Activated CD4-positive, alpha-beta T cell treated with anti-CD3 and anti-CD28 coated beads, Interleukin-2, amount 50 U/mL, for 1 hour (primary cell): Measurements from ENCODE around the gene CMSS1.
"Not testable (repeated sequence)": the region's sequence is repeated elsewhere in the genome, so short reads cannot be mapped to it uniquely, and the experiment has no call there.

Experiments
- DNase-seq: peaks from one replicate; pipeline ENCODE4 v3.0.0-alpha.2; 2020

Gene CMSS1

DNA sequence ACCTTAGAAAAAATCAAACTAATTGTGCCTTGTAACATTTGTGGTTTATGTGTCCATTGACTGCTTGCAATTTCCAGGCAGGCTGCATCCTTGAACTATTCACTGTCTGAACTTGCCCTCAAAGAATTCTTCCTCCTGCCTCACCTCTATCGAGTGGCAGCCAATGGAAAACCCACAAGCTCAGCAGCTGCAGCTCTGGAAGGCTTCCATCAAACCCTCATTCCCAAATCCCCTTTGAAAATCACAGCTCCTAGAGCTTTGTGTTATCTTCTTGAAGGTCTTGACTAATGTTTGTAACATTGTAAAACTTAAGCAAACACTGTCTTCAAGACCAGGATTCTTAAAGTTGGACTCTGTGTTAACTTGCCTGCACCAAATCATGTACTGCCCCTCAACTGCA, 215.5 kb downstream of the CMSS1 start:
- DNase-seq, result no peak

DNA sequence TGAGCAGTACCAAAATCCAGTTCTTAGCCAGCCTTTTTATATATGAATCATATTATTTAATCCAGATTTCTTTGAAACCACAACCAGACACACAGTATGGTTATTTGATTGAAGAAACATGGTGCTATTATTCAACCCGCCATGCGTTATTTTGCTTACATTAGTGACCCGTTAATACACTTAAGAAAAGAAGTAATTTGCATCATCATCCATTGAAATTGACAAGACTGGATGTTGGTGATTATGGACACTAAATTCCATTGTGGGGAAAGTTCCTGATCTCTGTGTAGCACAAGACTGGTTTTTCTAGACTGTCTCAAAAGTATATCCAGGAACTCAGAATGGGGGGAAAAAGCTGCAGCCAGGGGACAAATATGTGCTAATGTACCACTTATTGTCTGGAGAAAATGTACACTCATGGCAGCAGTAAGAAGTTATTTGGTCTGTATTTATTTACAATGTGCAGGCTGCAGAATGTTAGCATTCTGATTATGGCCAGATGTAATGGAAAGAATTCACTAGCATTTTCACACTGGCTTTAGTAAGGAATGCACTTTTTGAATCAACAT, 216.3 kb downstream of the CMSS1 start:
- DNase-seq, result no peak

DNA sequence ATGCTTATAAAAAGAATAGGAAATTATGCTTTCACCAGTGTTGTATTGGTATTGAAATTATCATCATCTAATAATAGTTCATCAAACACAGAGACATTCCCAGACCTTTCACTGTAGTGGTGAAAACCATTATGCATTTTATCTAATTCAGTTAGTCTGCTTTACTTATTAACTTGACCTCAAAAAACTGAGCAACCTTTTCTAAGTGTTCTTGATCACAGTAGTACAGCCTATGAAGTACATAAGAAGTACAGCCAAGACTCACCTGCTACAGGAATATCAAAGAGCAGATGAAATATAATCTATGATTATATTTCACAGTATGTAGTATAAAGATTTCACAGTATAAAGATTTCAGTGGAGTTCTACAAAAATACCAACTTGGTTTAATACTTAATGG, 221.4 kb downstream of the CMSS1 start:
- no peak for DNase-seq

DNA sequence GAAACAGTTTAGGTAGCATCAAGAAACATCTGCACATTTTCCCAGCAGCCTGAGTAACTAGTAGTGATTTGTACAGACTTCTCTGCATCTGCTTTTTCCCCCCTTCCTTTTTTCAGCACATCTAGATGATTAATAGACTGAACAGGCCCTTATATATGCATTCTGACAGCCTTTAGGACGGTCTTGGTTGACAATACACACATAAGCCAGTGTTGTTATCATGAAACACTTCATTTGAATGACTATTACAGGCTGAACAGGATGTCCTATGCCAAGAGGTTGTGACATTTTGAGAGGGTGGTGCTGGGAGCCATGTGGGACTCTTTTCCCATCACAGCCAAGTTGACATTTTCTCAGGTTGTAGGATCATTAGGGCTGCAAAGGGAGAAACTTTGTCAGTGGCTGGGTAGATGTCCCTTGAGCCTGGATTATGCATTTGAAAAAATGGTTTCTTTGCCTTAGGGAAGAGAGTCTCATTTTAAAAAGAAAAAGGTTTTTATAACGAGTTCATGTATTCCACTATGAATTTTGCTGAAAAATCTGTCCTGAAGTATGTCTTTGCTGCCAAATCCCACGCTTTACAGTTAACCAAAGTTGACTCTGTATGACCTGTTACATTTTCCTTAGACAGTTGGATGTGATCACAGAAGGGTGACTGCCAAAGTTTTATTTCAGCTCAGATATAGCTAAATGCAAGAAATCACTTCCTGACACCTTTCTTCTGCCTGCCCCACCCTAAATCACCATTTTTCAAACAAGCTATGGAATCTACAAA, 223.0 kb downstream of the CMSS1 start:
- DNase-seq, result no peak

DNA sequence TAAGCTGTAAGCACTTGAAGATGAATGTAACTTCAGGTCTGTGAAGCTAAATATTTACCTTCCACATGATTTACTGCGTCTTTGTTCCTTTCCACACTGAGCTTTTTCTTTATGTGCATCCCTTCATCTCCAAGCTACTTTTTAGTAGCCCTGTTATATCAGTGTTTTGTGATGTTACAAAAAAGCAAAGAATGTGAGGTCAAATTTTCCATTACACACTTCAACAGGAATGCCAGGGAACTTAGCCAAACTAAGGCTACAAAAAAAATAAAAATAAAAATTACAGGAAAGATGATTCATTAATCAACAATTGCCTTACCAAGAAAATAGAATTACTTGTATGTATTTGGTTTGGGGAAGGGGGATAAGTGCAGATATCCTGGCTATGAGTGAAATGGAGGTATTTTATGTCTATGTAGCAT, 223.7 kb downstream of the CMSS1 start:
- DNase-seq, result no peak

DNA sequence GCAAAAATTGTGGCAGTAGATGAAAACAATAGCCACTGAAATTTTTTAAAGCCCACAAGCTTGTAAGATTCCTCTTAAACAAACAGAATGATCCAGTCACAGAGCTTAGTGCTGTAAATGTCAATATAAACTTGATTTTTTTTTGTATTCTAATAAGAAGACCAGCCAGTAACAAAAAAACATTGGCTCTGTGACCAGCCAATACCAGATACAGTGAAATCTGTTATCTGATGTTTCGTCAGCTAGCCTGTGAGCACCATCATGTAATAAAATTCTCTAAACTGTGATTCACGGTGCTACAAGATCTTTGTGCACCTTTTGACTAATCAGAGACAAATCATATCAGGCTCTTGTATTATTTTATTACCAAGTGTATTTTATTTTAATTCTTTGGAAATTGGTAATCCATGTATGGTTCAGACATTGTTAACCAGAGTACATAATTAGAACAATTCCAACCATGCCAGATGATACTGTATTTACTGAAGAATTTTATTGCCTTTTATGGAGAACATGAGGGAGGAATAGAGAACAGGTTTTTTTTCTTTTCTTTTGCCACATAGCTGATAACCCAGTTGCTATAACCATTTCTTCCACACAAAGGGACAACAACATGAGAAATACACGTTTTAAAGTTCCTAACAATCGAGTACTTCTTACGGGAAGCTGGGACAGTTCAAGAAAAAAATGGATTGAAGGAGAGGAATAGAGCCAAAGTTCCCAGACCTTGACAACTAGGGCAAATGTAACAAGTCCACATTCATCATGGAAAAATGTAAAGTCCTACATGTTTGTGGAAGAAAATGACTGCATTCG, 224.7 kb downstream of the CMSS1 start:
- no peak for DNase-seq

DNA sequence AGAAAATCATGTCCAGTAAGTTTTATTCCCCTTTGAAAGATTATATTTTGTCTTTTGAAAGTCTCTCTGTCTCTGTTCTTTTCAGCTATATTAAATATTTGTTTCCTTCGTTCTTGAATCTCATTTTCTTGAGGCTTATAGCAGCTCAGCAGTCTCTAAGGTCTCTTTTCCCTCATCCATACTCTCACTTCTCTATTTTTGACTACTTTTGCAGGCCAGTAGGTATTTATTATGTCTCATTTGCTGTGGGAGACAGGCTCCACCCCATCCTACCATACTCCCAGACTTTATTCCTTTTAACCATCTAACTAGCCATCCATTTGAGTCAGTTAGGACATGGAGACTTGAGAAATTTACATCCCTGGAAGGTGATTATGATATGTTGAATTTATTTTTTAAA, 225.6 kb downstream of the CMSS1 start:
- no peak for DNase-seq

DNA sequence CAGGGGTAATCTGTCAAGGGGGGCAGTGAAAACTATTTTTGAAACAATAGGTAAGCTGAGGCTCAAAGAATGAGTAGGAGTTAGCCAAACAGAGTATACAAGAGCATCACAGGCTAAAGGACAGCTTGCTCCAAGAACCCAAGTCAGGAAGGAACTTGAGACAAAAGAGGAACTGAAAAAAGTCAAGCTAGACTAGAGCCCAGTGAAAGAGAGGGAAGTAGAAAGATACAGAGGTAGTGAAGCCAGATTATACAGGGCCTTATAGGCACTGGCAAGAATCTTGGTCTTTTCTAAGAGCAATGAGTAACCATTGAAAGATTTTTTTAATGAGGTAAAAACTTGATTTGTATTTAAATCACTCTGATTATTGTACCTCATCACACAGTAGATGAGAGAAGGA, 226.7 kb downstream of the CMSS1 start:
- no peak for DNase-seq

DNA sequence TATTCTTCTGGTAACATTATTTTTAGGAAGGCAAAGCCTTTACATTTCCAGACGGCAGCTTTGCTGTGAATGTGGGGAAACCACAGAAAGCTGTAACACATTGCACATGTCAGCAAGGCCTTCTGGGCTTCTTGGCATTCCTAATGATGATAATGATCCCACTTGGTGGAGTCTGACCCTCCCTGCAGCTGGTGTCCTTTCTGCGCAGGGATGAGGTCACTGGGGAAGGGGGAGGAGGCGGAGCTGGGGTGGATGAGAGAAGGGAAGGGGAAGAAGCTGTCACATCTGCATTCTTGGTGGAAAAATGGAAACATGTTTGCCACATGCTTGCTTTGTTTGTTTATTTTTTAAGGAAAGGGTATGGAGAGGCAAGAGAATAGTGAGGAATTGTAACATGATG, 228.0 kb downstream of the CMSS1 start:
- no peak for DNase-seq

DNA sequence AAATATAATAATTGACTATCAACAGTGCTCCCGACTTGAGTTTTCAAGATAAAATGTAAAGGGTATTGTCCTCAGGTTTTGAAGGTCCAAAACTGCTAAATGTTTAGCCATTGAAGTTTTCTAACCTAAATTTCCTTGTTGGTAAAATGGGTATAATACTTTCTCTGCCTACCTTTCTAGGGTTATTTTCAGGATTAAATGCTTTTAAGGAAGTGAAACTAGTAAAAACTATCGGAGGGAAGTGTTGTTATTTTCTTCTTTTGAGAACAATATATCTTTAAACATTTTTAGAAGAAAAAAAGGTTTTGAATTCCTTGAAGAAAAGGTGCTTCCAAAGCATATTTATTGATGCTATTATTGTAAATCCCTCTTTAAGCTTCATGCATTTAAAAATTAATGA, 229.3 kb downstream of the CMSS1 start:
- no peak for DNase-seq

DNA sequence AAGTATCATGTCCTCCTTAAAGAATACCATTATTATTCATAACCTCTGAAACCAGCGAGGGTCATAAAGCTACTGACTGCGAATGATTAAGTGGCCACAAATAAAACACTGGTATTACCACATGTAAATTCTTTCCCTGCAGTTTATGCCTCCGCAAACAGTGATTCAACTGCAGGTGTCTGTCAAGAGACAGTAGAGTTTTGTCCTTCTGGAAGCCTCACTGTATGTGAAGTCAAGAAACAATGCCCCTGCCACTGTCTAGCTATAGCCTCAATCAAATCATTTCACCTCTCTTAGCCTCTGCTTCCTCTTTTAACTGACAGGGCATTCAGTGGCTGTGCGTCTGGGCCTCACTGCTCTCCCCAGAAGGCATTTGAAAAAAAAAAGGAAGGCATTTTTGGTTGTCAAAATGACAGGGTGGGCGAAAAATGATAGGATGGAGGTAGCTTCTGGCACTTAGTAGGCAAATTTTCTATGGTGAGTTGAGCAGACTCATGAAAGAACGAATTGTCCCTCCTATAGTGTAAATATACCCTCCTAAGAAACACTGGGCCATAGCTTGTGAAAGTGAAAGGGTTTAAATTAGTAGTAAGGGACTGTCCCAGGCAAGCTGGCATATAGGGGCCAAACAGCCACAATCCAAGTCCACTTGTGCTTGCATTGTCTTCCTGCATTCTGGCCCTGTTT, 229.9 kb downstream of the CMSS1 start:
- no peak for DNase-seq

DNA sequence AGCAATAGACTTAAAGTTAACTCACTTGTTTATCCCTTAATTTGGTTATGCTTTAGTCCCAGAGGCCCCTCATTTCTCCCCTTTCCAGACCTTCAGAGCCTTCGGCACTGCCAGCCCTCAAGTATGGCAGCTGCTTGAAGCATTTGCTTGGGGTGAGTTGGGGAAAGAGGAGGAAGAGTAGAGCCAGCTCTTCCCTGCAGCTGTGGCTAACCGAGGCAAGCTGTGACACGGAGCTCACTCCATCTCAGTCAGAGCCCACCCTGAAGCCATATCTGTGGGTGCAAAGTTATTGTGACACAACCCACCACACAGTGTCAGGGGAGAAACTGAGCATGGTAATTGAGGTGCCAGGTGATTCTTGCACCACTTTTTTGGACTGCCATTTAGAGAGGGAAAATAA, 230.6 kb downstream of the CMSS1 start:
- DNase-seq, result no peak

DNA sequence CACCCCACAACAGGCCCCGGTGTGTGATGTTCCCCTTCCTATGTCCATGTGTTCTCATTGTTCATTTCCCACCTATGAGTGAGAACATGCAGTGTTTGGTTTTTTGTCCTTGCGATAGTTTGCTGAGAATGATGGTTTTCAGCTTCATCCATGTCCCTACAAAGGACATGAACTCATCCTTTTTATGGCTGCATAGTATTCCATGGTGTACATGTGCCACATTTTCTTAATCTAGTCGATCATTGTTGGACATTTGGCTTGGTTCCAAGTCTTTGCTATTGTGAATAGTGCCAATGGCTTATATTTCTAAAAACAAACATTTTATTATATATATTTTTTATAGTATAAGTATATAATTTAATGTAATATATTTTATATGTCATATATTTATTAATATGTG, 233.9 kb downstream of the CMSS1 start:
- not testable (repeated sequence) for DNase-seq

DNA sequence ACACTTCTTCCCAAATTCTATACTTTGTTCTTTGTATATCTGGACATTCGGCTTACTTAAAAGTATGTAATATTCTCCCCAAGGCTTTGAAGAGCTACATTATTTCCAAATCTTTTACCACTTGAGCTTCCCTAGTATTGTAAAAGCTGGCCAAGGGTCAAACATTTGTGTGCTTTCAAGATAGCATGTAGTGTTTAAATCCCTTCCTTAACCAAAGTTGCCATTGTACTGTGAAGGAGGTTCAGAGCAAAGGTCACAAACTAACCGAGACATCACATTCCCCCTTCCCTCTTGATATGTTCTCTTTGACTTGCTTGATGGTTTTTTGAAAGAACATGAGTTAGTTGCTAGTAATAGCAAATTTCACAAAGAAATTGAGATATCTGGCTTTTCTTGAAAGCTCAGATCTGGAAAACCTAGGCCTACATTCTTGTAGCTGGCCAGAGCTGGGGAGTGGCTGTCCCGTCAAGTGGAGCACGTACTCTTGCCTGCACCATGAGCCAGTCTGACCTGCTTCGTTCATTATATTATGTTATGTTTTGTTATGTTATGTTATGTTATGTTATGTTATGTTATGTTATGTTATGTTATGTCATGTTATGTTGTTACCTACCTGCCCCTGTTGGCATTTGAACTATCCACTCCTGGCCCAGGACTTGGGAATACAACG, 236.4 kb downstream of the CMSS1 start:
- no peak for DNase-seq

DNA sequence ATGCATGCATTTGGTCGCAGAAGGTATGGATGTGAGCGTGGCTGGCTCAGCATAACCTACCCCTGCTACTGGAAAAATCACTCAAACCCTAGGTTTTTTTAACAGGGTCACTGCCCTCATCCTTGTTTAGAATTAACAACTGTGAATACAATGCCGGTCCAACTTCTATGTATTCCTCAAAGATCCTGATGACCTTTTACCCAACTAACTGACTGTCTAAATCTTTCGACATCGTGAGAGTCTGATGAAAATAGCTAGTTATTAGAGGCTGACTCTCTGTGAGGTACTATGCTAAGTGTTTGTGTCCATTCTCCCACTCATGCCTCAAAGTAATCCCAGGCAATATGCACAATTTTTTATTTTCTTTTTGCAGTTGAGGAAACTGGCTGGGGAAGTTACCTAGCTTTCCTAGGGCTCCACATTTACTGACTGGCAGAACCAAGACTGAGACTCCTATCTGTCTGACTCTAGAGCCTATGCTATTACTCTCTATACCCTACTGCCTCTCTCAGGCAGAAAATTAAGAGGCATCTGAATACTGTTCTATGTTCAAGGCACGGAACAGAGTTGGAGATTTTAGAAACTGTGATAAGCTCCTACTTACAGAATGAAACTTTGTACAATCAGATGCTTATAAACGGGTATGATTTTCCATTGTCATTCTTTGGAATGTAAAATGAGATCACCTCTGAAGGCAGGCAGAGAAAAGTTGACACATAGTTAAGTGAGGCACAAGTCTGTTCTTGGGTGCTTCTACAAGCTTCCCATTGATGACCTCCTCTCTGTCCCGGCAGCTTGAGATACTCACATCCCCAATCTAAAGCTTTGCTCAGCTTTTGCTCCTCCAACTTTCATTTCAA, 240.3 kb downstream of the CMSS1 start:
- DNase-seq, result no peak

DNA sequence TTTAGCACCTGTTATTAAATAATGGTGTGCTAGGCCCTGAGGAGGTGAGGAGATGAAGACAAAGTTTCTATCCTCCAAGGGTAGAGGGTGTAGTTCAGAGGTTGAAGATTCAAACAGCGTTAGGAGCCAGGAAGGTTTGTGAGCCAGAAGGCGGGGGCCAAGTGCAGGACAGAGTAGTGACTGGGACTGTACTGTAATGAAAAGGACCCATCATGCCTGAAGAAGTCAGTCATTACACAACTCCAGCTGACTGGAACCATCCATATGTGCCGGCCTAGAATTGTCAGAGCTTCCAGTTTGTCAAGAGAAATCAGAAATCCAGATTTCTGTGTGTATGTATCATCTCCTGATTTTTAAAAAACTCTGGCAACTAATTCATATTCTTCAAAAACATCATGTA, 241.8 kb downstream of the CMSS1 start:
- DNase-seq, result no peak

DNA sequence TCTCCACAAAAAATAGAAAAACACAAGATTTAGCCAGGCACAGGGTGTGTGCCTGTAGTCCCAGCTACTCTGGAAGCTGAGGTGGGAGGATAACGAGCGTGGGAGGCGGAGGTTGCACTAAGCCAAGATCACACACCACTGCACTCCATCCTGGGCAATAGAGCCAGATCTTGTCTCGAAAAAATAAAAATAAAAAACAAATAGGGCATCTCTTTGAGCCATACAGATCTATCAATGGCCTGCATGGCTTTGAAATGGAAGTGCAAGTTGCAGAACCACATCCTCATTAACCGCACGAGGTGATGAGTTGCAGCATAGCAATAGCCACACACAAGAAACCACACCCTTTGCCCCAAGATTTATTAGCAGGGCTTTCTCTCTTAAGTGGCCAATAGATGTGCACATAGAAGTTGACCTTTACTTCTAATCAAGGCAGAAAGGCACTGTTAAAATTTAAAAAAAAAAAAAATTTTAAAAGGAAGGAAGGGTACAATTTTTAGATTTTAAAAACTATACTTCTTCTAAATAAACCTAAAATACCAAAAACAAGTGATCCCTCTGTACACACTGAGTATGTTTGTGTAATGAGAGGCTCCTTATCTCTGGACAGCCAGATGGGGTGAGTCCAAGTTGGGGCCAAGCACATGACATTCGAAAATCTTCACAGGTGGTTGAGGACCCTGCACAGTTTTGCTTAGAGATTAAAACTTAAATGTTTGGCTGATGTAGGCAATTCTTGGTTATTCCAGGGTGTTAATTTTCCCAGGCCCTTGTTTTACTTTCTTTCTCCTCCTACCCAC, 243.2 kb downstream of the CMSS1 start:
- no peak for DNase-seq

DNA sequence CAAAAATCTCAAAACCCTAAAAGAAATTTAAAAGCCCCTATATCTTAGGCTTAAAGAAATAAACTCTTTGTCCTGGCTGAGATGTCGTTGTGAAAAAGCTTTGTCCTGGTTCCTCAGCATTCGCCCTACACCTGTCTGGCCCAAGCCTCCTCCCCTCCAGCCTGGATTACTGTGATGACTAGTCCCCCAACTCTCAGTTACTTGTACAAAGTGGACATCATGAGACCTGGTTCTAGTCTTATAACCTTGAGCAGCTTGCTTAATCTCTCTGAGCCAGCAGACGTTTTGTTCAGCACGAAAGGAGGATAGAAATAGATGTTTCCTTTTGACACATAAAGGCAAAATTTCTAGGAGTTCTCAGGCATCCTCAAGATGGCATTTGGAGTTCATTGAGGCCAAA, 245.0 kb downstream of the CMSS1 start:
- DNase-seq, result no peak

DNA sequence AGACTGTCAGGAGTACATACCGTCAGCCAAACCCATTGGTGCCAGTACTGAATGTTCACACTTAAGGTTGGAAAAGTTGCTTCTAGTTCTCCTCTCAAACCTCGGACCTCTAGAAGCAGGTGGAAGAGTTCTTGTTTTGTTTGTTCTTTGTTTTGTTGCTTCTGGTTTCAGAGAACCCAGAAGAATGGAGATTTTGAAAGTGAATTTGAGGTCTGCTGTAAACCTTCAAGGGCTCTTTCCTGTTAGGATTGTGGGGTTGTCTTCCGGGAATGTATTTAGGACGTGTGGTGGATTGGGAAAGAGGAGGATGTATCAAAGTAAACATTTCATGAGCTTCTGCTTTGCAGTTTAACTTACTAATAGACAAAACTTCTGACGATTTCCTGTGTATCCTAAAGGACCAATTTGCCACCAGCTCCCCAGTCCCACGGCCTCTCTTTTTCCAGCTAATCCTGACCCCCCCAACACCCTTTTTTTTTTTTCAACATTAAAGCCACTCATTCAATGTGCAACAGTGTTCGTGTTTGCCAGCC, 246.3 kb downstream of the CMSS1 start:
- DNase-seq, result no peak

DNA sequence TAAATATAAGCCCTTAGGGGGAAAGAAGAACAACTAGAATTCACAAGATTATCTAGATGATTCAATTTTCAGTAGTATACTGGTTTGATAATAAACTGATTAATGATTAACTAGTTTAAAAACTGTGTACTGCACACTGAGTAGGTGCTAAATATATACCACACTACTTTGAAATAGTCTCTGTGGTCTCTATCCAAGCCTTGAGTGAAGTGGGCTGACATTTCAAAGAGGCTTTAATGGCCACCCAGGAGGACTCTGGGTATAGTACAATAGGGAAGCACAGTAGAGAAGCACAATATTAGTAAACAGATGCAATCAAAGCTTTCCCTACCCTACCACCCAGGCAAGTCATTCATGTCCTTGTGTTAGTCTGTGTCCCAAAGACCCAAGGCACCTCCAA, 249.9 kb downstream of the CMSS1 start:
- DNase-seq, result no peak

DNA sequence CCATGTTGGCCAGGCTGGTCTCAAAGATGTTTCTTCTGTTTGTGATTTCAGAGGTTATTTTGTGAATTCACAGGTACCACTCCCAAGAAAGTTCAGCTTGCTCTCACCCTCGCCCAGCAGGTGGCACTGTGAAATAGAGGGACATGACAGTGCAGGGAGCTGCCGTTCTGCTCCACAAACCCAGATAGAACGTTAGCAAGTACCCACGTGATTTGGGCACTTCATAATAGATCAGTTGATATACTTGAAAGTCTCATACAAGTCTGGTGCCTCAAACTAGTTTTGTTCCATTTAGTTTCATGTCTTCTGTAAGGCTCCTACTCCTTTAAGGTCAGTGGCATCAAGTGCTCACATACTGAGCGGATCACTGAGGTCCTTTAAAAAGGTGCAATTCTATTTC, 251.2 kb downstream of the CMSS1 start:
- peak; percentile 72 for DNase-seq
